Activated T-cell treated with anti-CD3 and anti-CD28 coated beads, Interleukin-2, amount 50 U/mL, for 48 hours (primary cell): Measurements from ENCODE around the gene PRSS33.
A peak's percentile ranks its signal among the peaks of the same experiment; 100 is the strongest.

Experiments used
- DNase-seq, 2 experiments: peaks; one replicate each; pipeline ENCODE4 v3.0.0-alpha.2; 2020

The PRSS33 gene

DNA sequence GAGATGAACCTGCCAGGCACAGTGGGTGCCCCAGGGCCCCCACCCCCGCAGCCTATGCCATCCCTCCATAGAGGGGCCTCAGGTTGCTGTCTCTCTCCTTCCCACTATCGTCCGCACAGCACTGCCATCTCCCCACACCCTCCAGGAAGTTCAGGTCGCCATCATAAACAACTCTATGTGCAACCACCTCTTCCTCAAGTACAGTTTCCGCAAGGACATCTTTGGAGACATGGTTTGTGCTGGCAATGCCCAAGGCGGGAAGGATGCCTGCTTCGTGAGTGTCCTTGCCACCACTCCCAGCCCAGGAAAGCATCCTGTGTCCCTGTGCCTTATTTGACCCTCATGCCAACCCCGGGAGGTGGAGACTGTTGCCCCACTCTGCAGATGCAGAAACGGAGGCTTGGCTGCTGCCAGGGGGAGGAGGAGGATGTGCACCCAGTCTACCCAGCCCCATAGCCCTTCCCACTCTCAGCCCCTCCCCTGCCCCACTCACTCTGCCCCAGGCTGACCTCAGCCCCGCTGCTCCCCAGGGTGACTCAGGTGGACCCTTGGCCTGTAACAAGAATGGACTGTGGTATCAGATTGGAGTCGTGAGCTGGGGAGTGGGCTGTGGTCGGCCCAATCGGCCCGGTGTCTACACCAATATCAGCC is 33.6 kb upstream of the PRSS33 start:
- no peak for DNase-seq

DNA sequence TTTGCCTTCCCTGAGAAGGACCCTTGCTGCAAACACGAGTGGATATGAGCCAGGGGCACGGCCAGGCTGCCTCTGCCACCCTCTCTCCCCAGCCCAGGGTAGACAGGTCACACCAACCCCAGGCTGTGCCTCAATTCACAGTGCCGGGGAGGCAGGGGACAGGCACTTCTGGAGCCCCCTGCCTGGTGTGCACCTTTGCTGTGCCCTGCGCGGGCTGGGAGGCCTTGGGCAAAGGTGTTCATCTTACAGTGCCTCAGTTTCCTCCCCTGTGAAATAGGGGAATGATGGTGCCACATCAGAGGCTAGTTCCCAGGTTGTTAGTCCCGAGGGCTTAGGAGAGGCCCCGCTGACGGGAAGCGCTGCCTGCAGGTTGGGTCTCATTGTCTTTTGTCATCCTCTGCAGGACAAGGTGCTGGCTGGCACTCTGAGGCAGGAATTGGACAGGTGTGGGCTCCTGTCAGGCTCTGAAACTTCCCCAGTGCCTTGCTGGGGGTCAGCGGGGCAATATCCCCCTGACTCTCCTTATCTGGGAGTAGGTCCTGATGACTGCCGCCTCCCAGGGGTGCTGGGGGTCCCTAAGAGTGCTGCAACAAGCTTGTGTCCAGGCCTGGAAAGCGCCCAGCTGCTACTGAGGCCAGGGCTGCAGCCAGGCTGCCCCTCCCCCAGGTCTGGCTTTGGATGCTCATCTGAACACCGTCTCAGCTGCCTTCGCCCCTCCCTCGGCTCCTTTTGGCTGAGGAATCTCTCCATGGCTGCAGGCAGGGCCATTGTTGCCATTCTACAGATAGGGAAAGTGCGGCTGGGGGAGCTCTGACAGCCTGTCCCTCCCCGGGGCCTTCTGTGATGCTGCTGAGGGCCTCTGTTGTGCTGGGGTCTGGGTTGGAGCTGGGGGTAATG is 32.8 kb upstream of the PRSS33 start:
- no peak for DNase-seq

DNA sequence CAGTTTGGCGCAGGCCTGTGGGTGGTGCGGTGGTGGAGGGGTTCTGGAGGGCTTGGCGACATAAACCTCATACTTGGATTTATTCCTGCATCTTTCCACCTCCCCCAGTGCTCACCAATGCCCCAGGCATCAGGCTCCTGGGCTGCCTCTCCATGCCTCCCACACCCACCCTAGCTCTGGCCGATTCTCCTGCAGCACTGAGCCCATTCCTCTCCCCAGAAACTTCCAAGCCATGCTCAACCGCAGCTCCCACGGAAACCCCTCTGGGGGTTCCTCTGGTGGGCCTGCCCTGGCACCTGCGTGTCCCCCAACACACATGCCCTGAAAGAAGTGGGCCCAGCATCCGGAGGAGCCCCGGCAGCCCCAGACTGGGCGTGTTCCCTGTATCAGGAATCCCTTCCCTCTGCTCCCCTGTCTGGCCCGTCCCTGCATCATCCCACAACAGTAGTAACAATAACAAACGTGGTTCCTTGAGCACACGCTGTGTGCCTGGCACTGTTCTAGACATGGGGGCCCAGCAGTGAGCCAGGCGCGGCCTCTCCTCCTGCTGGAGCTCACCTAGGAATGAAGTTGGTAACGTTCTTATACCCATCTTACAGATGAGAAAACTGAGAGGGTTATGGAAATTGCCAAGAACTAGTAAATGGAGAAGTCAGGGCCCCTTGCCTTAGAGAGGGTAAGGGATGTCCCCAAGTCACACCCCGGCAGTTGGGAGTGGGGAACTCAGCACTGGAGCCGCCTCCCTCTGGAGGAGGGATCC is 32.0 kb upstream of the PRSS33 start:
- no peak for DNase-seq

DNA sequence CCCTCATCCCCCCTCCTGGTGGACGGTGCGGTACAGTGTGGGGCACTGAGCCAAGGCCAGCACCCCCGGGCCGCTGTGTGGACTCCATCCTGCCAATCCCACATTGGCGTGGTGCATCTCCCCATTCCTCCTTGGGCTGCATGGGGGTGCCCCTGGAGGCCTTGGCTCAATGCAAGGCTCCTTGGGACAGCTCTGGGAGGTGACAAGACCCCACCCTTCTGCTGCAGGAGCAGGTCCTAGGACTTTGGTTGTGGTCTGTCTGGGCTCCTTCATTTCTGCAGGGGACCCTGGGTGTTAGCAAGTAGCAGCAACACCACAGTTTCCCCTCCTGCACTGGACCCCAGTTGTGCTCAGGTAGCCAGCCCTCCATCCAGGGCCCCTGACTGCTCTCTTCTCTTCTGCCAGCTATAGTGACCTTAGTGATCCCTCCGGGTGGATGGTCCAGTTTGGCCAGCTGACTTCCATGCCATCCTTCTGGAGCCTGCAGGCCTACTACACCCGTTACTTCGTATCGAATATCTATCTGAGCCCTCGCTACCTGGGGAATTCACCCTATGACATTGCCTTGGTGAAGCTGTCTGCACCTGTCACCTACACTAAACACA is 31.0 kb upstream of the PRSS33 start:
- DNase-seq = no peak

DNA sequence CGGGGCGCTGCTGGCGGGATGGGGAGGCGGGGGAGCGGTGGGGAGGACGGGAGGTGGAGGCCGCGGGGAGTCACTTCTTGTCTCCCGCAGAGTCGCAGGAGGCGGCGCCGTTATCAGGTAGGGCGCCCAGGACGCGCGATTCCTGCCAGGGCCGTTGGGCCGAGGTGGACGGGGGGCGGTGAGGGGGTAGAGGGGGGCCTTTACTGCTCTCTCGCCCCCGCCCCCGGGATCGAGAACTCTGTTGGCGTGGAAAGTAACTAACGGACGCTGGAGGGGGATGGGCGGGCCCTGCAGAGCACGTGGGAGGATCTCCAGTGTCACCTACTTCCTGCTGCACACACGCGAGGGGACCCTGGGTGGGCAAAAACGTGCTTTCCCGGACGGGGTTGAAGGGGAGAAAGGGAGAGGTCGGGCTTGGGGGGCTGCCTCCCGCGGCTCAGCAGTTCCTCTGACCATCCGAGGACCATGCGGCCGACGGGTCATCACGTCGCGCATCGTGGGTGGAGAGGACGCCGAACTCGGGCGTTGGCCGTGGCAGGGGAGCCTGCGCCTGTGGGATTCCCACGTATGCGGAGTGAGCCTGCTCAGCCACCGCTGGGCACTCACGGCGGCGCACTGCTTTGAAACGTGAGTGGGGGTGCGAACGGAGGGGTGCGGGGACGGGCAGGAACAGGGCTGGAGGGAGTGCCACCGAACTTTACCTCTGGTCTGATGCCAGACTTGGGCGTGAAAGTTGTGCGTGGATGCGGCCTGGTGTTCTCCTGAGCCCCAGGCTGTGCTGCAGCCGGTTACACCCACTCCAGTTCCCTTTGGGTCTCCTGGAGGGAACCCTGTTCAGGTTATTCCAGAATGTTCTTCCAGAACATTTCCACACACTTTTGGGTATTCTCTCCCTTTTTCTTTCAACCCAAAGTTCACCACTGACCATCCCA is 30.2 kb upstream of the PRSS33 start:
- peak; percentile 33 to 48 for DNase-seq

DNA sequence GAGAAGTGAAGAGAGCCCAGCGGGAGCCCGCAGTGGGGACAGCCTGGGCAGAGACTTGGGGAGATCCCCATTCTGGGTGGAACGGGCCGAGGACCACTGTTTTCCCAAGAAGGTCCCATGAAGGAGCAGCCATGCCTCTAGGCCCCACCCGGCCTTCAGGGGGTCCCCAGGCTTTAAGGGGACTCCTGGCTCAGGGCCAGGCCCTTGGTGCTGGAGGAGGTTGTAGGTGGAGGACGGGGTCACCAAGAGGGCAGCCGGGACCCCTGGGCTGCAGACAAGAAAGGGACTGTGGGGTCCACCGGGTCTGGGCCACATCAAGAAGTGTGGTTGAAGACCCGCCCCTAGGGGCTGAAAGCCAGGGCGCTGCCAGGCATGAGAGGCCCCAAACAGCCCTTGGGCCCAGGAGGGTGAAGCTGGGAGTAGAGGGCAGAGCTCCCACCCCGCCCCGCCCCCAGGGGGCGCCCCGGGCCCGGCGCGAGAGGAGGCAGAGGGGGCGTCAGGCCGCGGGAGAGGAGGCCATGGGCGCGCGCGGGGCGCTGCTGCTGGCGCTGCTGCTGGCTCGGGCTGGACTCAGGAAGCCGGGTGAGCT is 29.5 kb upstream of the PRSS33 start, which contains the start of gene PRSS21:
PRSS21 (plus strand) TSS at position 487 of the 589 bp plus-strand sequence; CDS start at position 519, 32 bp downstream.
- DNase-seq = peak; percentile 56 to 71

DNA sequence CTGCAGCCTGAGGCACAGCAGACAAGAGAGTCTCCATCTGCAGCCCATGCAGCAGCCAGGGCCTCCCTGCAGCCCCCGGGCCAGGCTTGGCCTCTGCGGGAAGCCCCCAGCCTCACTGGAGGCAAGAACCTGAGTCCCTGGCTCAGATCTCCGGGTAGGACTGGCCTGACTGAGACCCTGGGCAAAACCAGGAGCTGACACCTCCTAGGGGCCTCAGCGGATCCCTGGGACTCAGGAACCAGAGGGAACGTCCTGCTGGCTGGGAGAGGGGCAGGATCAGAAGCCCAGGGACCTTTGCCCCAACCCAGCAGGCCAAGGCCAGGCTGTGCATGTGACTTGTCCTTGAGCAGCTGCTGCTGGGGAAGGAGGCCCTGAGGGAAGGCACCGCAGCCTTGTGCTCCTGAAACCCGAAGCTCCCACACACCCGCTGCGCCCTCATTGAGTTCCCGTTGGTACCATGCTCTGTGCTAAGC is 28.0 kb upstream of the PRSS33 start:
- no peak for DNase-seq

DNA sequence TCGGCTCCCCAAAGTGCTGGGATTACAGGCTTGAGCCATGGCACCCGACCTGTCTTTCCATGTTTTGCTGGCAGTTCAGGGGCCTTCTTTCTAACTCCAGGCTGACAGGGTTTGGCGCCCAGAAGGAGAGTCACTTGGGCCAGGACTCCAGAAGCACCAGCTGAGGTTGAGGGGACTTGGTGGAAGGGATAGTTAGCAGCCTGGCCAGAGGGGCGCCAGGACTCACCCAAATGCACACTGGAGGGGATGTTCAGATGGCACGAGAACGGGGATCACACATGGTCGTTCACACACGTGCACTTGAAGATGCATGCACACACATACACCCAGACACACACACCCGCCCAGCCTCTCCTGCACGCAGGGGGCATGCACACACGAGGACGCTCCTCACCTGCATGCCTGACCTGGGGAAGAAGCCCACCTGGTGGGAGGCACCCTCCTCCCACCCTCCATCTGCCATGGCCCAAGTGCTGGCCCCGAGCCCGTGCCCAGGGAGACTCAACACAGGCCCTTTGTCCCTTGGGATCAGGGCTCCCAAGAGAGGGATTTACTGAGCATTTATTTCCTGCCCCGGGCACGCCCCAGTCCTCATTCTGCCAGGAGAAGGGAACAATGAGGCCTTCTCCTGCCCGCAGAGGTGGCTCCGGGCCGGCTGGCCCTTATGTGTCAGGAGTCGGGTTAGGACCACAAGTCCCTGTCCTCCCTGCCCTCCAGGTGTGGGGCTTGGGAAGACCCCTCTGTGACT is 27.4 kb upstream of the PRSS33 start:
- DNase-seq = no peak

DNA sequence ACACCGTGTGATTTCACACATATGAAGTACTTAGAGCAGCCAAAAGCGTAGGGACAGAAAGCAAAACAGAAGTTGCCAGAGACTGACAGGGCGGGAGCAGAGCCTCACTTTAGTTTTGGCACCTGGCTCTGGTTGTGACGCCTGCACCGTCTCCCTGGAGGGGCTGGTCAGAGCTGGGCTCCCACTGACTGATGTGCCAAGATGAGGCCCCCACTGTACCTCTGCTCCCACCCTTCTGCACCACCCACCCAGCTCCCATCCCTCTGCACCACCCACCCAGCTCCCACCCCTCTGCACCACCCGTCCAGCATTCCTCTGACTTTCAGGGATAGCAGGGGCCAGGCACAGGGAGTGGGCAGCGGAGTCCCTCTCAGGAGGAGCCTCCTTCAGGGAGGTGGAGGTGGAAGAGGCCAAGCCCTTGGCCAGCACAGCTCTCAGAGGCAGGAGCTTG is 26.4 kb upstream of the PRSS33 start:
- no peak for DNase-seq

DNA sequence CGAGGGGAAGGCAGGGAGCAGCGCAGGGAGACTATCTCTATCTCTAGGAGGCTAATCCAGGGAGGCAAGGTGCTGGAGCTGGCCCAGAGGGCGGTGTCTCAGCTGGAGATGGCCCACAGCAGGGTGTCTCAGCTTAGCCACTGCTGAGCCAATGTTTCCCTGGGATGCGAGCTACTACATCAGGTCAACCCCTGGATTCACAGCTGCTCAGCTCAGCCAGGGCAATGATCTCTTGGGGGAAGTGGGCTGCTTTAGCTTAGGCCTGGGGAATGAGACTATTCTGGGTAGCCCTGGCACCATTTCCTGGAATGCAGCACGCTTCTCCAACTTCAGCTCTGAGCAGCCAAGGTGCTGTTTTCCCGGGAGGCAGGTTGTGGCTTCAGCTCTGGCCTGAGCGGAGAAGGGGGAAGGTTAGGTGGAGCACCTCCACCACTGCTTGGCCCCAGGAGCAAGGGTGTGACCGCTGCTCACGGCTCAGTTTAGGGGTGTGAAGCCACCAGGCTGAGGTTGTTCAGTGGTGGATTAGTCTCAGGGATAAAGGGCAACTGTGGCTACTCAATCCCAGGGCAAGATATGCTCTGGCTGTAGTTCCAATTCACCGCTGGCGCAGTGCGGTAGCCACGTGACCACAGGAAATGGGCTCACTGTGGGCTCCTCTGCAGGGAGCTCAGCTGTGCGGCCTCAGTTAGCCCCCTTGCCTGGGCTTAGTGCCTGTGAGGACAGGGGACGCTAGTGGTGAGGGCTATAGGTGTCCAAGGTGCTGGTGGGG is 24.5 kb upstream of the PRSS33 start:
- no peak for DNase-seq

DNA sequence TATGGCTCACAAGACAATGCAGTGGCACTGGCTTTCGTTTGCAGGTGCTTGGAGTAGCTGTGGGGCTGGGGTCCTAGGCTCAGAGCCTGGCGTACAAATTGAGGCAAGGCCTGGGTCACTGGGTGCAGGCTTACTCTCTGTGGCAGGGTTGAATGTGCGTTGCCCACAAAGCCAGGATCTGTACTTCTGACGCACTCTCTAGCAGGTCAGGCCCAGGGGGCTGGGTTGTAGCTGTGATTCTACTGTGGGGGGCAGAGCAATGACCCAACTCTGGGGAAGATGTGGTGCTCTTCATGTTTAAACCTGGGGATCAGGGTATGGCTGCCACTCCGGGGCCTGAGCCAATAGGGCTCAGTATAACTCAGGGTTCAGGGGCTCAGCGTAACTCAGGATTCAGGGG is 23.3 kb upstream of the PRSS33 start:
- no peak for DNase-seq

DNA sequence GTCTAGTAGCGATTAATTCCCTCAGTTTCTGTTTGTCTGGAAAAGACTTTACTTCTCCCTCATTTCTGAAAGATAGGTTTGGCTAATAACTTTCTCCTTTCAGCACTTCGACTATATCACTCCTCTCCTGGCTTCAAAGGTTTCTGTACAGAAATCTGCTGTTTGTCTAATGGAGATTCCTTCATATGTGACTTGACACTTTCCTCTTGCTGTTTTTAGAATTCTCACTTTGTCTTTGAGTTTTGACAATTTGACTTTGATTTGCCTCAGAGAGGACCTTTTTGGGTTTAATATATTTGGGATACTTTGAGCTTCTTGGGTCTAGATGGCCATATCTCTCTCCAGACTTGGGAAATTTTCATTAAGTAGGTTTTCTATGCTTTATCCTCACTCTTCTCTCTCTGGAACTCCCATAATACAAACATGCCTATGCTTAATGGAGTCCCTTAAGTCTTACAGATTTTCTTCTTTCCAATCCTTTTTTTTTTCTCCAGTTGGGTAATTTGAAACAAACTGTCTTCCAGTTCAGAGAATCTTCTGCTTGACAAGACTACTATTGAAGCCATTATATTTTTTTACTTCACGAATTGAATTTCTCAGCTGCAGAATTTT is 21.9 kb upstream of the PRSS33 start:
- no peak for DNase-seq

DNA sequence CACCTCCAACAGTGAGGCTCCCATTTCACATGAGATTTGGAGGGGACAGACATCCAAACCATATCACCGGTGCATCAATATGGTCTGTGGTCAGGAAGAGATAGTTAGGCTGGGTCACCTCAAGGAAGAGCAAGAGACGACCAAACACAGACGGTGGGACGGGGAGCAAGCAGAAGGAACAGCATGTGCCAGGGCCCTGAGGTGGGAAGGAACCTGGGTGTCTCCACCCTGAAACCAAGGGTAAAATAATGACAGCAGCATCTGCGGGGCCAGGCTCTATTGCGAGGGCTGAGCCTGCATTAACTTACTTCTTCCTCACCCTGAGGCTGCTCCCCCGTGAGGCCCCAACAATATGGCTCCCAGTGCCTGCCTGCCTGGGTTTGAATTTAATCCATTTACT is 20.8 kb upstream of the PRSS33 start:
- DNase-seq = no peak

DNA sequence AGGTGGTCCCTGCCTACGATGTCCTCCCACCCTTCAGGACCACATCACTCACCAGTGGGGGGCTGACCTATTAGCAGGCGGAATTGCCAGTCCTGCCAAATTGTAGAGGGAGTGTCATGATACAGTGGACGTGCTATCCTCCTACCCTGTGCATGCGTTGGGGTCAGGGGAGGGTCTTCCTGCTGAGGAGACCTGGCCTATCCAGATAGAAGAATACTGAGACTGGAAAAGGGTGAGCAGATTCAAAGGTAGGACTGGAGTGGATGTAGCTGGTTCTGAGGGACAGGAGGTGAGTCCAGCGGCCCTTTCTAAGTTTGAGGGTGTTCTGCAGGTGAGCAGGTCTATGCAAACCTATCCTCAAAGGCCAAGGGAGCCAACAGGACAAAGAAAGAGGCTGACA is 18.9 kb upstream of the PRSS33 start:
- DNase-seq = no peak

DNA sequence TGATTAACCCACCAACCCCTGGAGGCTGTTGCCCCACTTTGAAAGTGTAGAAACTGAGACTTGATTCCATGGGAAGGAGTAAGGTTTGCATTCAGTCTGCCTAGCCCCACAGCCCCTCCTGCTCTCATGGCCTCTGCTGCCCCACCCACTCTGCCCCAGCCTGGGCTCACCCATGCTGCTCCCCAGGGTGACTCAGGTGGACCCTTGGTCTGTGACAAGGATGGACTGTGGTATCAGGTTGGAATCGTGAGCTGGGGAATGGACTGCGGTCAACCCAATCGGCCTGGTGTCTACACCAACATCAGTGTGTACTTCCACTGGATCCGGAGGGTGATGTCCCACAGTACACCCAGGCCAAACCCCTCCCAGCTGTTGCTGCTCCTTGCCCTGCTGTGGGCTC is 17.4 kb upstream of the PRSS33 start:
- DNase-seq = no peak

DNA sequence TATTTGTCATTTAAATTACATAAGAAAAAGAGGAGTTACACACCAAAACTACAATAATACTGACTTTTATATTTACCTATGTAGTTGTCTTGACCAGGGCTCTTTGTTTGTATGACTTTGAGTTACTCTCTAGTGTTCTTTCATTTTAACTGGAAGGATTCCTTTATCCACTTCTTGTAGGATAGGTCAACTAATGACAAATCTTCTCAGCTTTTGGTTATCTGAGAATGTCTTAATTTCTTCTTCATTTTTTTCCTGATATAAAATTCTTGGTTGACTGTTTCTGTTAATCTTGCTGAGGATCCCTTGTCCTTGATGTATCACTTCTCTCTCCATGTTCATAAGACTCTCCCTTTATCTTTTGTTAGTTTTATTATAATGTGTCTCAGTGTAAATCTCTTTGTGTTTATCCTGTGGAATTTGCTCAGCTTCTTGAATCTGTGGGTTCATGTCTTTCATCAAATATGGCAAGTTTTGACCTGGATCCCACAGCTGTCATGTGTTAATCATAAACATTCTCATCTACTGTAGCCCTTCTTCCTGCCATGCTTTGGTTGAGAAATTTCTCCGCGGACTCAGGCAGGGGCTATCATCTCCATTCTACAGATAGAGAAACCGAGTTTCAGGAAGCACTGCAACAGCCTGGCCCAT is 16.3 kb upstream of the PRSS33 start:
- no peak for DNase-seq

DNA sequence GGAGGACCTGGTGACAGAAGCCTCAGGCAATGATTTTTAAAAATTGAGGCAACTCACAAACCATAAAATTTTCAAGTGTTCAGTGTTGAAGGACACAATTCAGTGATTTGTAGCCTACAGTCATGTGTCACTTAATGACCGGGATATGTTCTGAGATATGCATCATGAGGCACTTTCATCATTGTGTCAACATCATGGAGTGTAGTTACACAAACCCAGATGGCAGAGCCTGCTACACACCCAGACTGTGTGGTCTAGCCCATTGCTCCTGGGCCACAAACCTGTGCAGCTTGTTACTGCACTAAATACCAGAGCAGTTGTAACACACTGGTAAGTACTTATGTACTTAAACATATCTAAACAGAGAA is 12.5 kb upstream of the PRSS33 start:
- DNase-seq = no peak

DNA sequence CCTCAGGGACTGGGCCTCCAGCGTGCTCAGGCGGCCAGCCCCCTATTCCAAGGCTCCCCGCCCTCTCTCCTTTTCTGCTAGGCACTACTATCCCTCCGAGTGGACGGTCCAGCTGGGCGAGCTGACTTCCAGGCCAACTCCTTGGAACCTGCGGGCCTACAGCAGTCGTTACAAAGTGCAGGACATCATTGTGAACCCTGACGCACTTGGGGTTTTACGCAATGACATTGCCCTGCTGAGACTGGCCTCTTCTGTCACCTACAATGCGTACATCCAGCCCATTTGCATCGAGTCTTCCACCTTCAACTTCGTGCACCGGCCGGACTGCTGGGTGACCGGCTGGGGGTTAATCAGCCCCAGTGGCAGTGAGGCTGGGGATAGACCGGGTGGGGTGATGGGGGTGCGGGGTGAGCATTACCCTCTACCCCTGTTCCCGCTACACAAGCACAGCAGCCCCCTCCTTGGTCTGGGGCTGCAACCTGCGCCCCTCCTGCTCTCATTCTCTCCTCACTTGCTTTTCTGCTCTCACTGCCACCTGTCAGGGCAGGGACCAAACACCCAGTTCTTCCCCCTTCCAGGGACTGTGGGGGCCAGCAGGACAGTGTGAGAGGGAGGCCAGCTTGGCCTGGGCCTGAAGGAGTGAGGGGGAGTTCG is 12.0 kb upstream of the PRSS33 start:
- no peak for DNase-seq
